Common myeloid progenitor, CD34-positive (primary cell): ENCODE results near the gene SPDYE3.
"Not testable (repeated sequence)": the region's sequence is repeated elsewhere in the genome, so short reads cannot be mapped to it uniquely, and the experiment has no call there.

Source experiments
- CTCF ChIA-PET: fragments of 350-600 bp; sonication (Branson Sonifier 250); formaldehyde crosslinking; loops from one replicate; lab custom pipeline; 2021; ENCODE audit warnings: antibody characterized with exemption; lab: Charles Lee
- POLR2A ChIA-PET: fragments of 350-600 bp; sonication (Branson Sonifier 250); formaldehyde crosslinking; loops from one replicate; lab custom pipeline; 2021; ENCODE audit warnings: antibody characterized with exemption; lab: Charles Lee
- DNase-seq, 3 donors: peaks; one replicate each; pipeline versions ENCODE4 v3.0.0 to v3.0.0-alpha.2; 2013
- H3K27ac ChIP-seq, 2 experiments: 1 replicate in 1 of 2; 2 replicates in 1 of 2; pipeline ENCODE4 v1.7.0; 2013; ENCODE audit warnings: inconsistent platforms in 2 of 2, low read length in 2 of 2, mild to moderate bottlenecking in 2 of 2, low read depth in 1 of 2, moderate library complexity in 1 of 2; ENCODE audit not compliant: severe bottlenecking in 2 of 2, insufficient read depth in 1 of 2, poor library complexity in 1 of 2
- H3K27me3 ChIP-seq, 5 experiments: replicated peaks in 2 of 5; 1 replicate in 3 of 5; 2 replicates in 2 of 5; pipeline versions ENCODE4 v1.6.1 to v1.7.0; 2013; ENCODE audit warnings: low read length in 4 of 5, mild to moderate bottlenecking in 2 of 5, moderate library complexity in 2 of 5, inconsistent platforms in 1 of 5; ENCODE audit not compliant: insufficient read depth in 5 of 5, control insufficient read depth in 4 of 5
- H3K36me3 ChIP-seq, 4 experiments: 1 replicate in 2 of 4; 2 replicates in 2 of 4; pipeline versions ENCODE4 v1.6.1 to v1.7.0; 2013; ENCODE audit warnings: low read length in 3 of 4, control low read depth in 1 of 4, mild to moderate bottlenecking in 1 of 4; ENCODE audit not compliant: control insufficient read depth in 4 of 4, insufficient read depth in 4 of 4
- H3K4me1 ChIP-seq, 4 experiments: 1 replicate in 3 of 4; 2 replicates in 1 of 4; pipeline versions ENCODE4 v1.6.1 to v1.7.1; 2013; ENCODE audit warnings: low read length in 3 of 4, mild to moderate bottlenecking in 3 of 4, control low read depth in 1 of 4, inconsistent platforms in 1 of 4, moderate library complexity in 1 of 4; ENCODE audit not compliant: control insufficient read depth in 4 of 4, insufficient read depth in 4 of 4; ENCODE audit errors: control extremely low read depth in 1 of 4
- H3K4me3 ChIP-seq, 7 experiments: 1 replicate in 4 of 7; 2 replicates in 3 of 7; pipeline versions ENCODE4 v1.5.1 to v1.7.0; 2013; ENCODE audit warnings: mild to moderate bottlenecking in 7 of 7, low read length in 6 of 7, moderate library complexity in 6 of 7, inconsistent platforms in 2 of 7, low read depth in 2 of 7, control low read depth in 1 of 7; ENCODE audit not compliant: insufficient read depth in 4 of 7, control insufficient read depth in 1 of 7; ENCODE audit errors: extremely low read depth in 1 of 7
- H3K9me3 ChIP-seq, 5 experiments: 1 replicate in 4 of 5; 2 replicates in 1 of 5; pipeline versions ENCODE4 v1.6.1 to v1.7.1; 2013; ENCODE audit warnings: low read length in 4 of 5, mild to moderate bottlenecking in 2 of 5, inconsistent platforms in 1 of 5, low read depth in 1 of 5, moderate library complexity in 1 of 5; ENCODE audit not compliant: control insufficient read depth in 4 of 5, insufficient read depth in 2 of 5; ENCODE audit errors: control extremely low read depth in 1 of 5
- WGBS: methylation state at CpG from one replicate; pipeline ENCODE4 v1.1.5; 2013; ENCODE audit not compliant: insufficient coverage; 5-methylcytosine and 5-hydroxymethylcytosine counted together

The SPDYE3 gene

GRCh38 chr7:100292162-100292561 is 15.3 kb upstream of the SPDYE3 start:
- CTCF ChIA-PET, result interaction anchor here (0.6 kb wide), 1 partner anchor 109 kb away, joined by 3 read pairs; no protein-coding TSS in a partner anchor
- H3K27ac ChIP-seq, H3K9me3 ChIP-seq, H3K4me1 ChIP-seq, H3K27me3 ChIP-seq, H3K4me3 ChIP-seq, DNase-seq, H3K36me3 ChIP-seq, POLR2A ChIA-PET: not testable (repeated sequence)
- WGBS, result no CpG with 5 or more reads among the region's 1 CpG

GRCh38 chr7:100295269-100295668 is 12.2 kb upstream of the SPDYE3 start:
- CTCF ChIA-PET, DNase-seq: not testable (repeated sequence)

GRCh38 chr7:100297852-100298631 is 9.5 kb upstream of the SPDYE3 start:
- CTCF ChIA-PET, DNase-seq, H3K36me3 ChIP-seq, H3K4me3 ChIP-seq, H3K4me1 ChIP-seq, H3K27ac ChIP-seq, POLR2A ChIA-PET, H3K27me3 ChIP-seq, H3K9me3 ChIP-seq: not testable (repeated sequence)
- WGBS, result no CpG with 5 or more reads among the region's 6 CpGs

More at GRCh38 chr7:100295269-100295668, 12.2 kb upstream of the SPDYE3 start:
- H3K27me3 ChIP-seq, H3K4me1 ChIP-seq, H3K27ac ChIP-seq, H3K36me3 ChIP-seq, H3K4me3 ChIP-seq, H3K9me3 ChIP-seq, POLR2A ChIA-PET: not testable (repeated sequence)
- 100% methylated on average over 1 of the region's 9 CpGs for WGBS

- POLR2A ChIA-PET, H3K27me3 ChIP-seq, H3K4me3 ChIP-seq, H3K4me1 ChIP-seq, DNase-seq, H3K27ac ChIP-seq, H3K9me3 ChIP-seq, H3K36me3 ChIP-seq, CTCF ChIA-PET: not testable (repeated sequence)
- 93% methylated on average over 4 of the region's 7 CpGs for WGBS
Measured at GRCh38 chr7:100298632-100298895, 8.9 kb upstream of the SPDYE3 start.

- DNase-seq, result peak in 2 of 3 donors; percentile 13 to 16
- H3K4me1 ChIP-seq, H3K4me3 ChIP-seq, H3K9me3 ChIP-seq, CTCF ChIA-PET, H3K27me3 ChIP-seq, H3K36me3 ChIP-seq, POLR2A ChIA-PET, H3K27ac ChIP-seq: not testable (repeated sequence)
- WGBS, result 85% methylated on average over 6 of the region's 12 CpGs
Measured at GRCh38 chr7:100304526-100304925, 3.0 kb upstream of the SPDYE3 start.

- H3K27me3 ChIP-seq, CTCF ChIA-PET, H3K9me3 ChIP-seq, H3K27ac ChIP-seq, H3K4me3 ChIP-seq, H3K4me1 ChIP-seq: not testable (repeated sequence)
- peaks cover 0 to 13% (median 0%) of the 10 kb centered on the region in 4 experiments for H3K36me3 ChIP-seq
- POLR2A ChIA-PET, result interaction anchor here (0.6 kb wide), 1 partner anchor 46 kb away, joined by 3 read pairs; no protein-coding TSS in a partner anchor
- peak in 1 of 3 donors; percentile 22 for DNase-seq
- WGBS, result 82% methylated on average over 3 of the region's 5 CpGs
Measured at GRCh38 chr7:100318329-100318728, 10.8 kb downstream of the SPDYE3 start.

- H3K27me3 ChIP-seq, POLR2A ChIA-PET, CTCF ChIA-PET, H3K4me1 ChIP-seq, DNase-seq, H3K4me3 ChIP-seq, H3K9me3 ChIP-seq, H3K27ac ChIP-seq: not testable (repeated sequence)
- WGBS, result no CpG with 5 or more reads among the region's 1 CpG
- H3K36me3 ChIP-seq, result peaks cover 0 to 19% (median 2%) of the 10 kb centered on the region in 4 experiments
Measured at GRCh38 chr7:100321648-100322047, 14.1 kb downstream of the SPDYE3 start.
